Coronary artery (tissue), 2 donors: ENCODE results near the gene TAOK3.
"Not testable (repeated sequence)": the region's sequence is repeated elsewhere in the genome, so short reads cannot be mapped to it uniquely, and the experiment has no call there.

ENCODE experiments used
- DNase-seq: peaks from one replicate; pipeline ENCODE4 v3.0.0-alpha.2; 2017; ENCODE audit warnings: low spot score
- H3K27ac ChIP-seq, 2 donors: fragments of 200-600 bp; sonication (generic); one replicate each; pipeline ENCODE4 v1.5.1; 2016 to 2019
- H3K4me3 ChIP-seq: fragments of 200-600 bp; sonication (generic); 2 replicates; pipeline ENCODE4 v1.5.1; 2016; ENCODE audit warnings: mild to moderate bottlenecking, moderate library complexity
- TF ChIP-seq, protein P1 (sequence below): fragments of 200-600 bp; sonication (generic); IDR thresholded peaks from one replicate; pipeline ENCODE4 v1.5.1; 2019; ENCODE audit warnings: antibody characterized with exemption

TAOK3 gene

GRCh38 chr12:118282767-118283166, 89.9 kb downstream of the TAOK3 start:
- Histone ChIP-seq H3K4me3 (no peak overlapping the region), H3K27ac (no peak overlapping the region)
- no peak for DNase-seq
- TF ChIP-seq, protein P1, sequence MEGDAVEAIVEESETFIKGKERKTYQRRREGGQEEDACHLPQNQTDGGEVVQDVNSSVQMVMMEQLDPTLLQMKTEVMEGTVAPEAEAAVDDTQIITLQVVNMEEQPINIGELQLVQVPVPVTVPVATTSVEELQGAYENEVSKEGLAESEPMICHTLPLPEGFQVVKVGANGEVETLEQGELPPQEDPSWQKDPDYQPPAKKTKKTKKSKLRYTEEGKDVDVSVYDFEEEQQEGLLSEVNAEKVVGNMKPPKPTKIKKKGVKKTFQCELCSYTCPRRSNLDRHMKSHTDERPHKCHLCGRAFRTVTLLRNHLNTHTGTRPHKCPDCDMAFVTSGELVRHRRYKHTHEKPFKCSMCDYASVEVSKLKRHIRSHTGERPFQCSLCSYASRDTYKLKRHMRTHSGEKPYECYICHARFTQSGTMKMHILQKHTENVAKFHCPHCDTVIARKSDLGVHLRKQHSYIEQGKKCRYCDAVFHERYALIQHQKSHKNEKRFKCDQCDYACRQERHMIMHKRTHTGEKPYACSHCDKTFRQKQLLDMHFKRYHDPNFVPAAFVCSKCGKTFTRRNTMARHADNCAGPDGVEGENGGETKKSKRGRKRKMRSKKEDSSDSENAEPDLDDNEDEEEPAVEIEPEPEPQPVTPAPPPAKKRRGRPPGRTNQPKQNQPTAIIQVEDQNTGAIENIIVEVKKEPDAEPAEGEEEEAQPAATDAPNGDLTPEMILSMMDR, result no peak

- not testable (repeated sequence) for DNase-seq, H3K27ac ChIP-seq, H3K4me3 ChIP-seq
Measured at GRCh38 chr12:118278288-118278687, 94.4 kb downstream of the TAOK3 start.

DNA sequence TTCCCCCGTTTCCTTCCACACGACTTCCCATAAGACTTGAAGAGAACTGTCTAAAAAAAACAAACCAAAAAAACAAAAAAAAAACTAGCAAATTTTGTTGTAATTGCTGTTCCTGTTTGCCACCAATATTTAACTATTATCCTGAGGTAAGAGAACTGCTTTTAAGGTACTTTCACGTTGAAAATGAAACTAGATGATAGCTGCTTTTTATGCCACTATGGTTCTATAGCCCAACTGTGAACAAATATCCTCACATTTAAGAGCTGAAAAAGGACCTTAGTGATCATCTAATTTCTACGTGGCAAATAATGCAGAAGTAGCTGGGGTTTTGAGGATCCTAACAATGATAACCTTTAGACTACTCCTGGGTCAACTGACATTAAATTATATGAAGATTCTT, 98.6 kb downstream of the TAOK3 start:
- H3K27ac ChIP-seq, result no peak overlapping the region
- H3K4me3 ChIP-seq, result no peak overlapping the region
- DNase-seq, result no peak
- TF ChIP-seq, protein P1, result no peak

- no peak for DNase-seq
- TF ChIP-seq, protein P1, result no peak
Measured at GRCh38 chr12:118271770-118272417, 100.8 kb downstream of the TAOK3 start.

DNA sequence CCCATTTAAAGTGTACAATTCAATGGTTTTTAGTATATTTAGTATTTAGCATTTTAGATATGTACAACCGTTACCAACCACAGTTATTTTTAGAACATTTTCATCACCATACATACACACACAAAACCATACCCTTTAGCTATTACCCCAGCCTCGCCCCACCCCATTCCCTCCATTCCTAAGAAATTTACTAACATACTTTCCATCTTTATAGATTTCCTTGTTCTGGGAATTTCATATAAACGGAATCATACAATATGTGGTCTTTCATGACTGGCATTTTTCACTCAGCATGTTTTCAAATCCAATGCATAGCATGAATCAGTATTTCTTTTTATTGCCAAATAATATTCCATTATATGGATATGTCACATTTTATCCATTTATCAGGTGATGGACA, 101.5 kb downstream of the TAOK3 start:
- no peak for DNase-seq
- no peak overlapping the region for H3K27ac ChIP-seq
- TF ChIP-seq, protein P1, result no peak
- no peak overlapping the region for H3K4me3 ChIP-seq

More at GRCh38 chr12:118271770-118272417, 100.8 kb downstream of the TAOK3 start:
- Histone ChIP-seq H3K27ac (no peak overlapping the region), H3K4me3 (no peak overlapping the region)

GRCh38 chr12:118269806-118270205, 102.9 kb downstream of the TAOK3 start:
- TF ChIP-seq, protein P1, result no peak
- no peak for DNase-seq
- Histone ChIP-seq H3K27ac (no peak overlapping the region), H3K4me3 (no peak overlapping the region)

DNA sequence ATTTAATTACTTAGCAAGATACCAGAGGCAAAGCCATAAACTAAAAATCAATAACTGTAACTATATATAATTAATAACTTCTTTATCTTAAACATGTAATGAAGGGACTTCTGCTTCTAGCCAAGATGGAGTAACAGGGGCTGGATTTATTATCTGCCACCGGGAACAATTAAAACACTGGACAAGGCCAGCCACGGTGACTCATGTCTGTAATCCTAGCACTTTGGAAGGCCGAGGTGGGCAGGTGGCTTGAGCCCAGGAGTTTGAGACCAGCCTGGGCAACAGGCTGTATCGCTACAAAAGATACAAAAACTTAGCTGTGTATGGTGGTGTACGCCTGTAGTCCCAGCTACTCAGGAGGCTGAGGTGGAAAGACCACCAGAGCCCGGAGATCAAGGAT, 113.6 kb downstream of the TAOK3 start:
- TF ChIP-seq, protein P1, result no peak
- Histone ChIP-seq H3K4me3 (no peak overlapping the region), H3K27ac (no peak overlapping the region)
- DNase-seq, result no peak
